Peyer's patch (tissue), 4 donors: Measurements from ENCODE around the gene PSMB11.

Source experiments
- POLR2A ChIP-seq, 2 donors: fragments of 450-650 bp; IDR thresholded peaks; one replicate each; pipeline ENCODE4 v1.5.1; 2017; ENCODE audit warnings: antibody characterized with exemption in 2 of 2, mild to moderate bottlenecking in 2 of 2, moderate library complexity in 2 of 2
- TF ChIP-seq, protein P1 (sequence below), 6 experiments: fragments of 450-650 bp in 4 of 6; fragments of 200-600 bp in 2 of 6; sonication (generic) in 1 of 6; IDR thresholded peaks; one replicate each; pipeline ENCODE4 v1.5.1; 2017 to 2019; ENCODE audit warnings: antibody characterized with exemption in 6 of 6, mild to moderate bottlenecking in 3 of 6, moderate library complexity in 1 of 6

DNA sequence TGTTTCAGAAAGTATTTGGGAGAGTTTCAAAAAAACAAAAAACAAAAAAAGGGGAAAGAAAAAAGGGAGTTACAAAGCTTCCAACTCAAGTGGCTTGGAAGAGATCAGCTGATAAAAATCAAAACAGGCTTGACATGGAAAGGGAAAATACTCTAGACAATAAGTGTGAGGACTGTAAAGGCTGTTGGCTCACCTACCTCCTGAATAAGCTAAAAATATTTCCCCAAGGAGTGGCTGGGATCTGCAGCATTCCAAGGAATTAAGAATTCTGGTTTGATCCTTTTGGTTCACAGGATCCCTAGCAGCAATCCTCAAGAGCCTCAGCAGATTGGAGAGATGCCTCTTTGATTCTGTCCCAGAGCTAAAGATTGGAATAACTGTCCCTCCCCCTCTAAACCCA lies 48.5 kb upstream of the PSMB11 start:
- TF ChIP-seq, protein P1, sequence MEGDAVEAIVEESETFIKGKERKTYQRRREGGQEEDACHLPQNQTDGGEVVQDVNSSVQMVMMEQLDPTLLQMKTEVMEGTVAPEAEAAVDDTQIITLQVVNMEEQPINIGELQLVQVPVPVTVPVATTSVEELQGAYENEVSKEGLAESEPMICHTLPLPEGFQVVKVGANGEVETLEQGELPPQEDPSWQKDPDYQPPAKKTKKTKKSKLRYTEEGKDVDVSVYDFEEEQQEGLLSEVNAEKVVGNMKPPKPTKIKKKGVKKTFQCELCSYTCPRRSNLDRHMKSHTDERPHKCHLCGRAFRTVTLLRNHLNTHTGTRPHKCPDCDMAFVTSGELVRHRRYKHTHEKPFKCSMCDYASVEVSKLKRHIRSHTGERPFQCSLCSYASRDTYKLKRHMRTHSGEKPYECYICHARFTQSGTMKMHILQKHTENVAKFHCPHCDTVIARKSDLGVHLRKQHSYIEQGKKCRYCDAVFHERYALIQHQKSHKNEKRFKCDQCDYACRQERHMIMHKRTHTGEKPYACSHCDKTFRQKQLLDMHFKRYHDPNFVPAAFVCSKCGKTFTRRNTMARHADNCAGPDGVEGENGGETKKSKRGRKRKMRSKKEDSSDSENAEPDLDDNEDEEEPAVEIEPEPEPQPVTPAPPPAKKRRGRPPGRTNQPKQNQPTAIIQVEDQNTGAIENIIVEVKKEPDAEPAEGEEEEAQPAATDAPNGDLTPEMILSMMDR (IDR thresholded peaks at IDR 0.05), result no peak
- TF ChIP-seq POLR2A (IDR thresholded peaks at IDR 0.05), result no peak
